Endothelial cell (in vitro differentiated cells): ENCODE data around the gene DLEC1. TPM values are rescaled to one million over a fixed set of nuclear protein-coding genes. Genes with fewer than 3 reads are reported as not detected.

Experiments
- DNase-seq: peaks from one replicate; pipeline ENCODE4 v3.0.0; 2021; ENCODE audit warnings: low spot score
- H3K27ac Mint-ChIP-seq: one replicate; pipeline ENCODE4 v1.8.0; 2021; ENCODE audit warnings: mixed read lengths, inconsistent platforms; ENCODE audit not compliant: unreplicated experiment
- H3K27me3 Mint-ChIP-seq: one replicate; pipeline ENCODE4 v1.8.0; 2021; ENCODE audit warnings: mild to moderate bottlenecking, moderate library complexity, mixed read lengths, inconsistent platforms; ENCODE audit not compliant: unreplicated experiment
- H3K36me3 Mint-ChIP-seq: one replicate; pipeline ENCODE4 v1.8.0; 2021; ENCODE audit warnings: mild to moderate bottlenecking, low read depth, mixed read lengths, inconsistent platforms; ENCODE audit not compliant: unreplicated experiment
- H3K4me1 Mint-ChIP-seq: one replicate; pipeline ENCODE4 v1.8.0; 2021; ENCODE audit warnings: mild to moderate bottlenecking, mixed read lengths, inconsistent platforms; ENCODE audit not compliant: unreplicated experiment
- H3K4me3 Mint-ChIP-seq: one replicate; pipeline ENCODE4 v1.8.0; 2021; ENCODE audit warnings: mild to moderate bottlenecking, mixed read lengths, inconsistent platforms; ENCODE audit not compliant: unreplicated experiment
- H3K9me3 Mint-ChIP-seq: one replicate; pipeline ENCODE4 v1.8.0; 2021; ENCODE audit warnings: mixed read lengths, inconsistent platforms; ENCODE audit not compliant: unreplicated experiment
- CTCF ChIP-seq: fragments of 200-600 bp; sonication (generic); IDR thresholded peaks from one replicate; pipeline ENCODE4 v1.5.0; 2021; ENCODE audit warnings: antibody characterized with exemption; ENCODE audit not compliant: unreplicated experiment
- total RNA-seq: library from RNA; stranded (reverse); fragmentation: NEBNext Ultra II Directional; extraction: Animal tissue kit (Norgen Biotek cat#: 25700); gene quantifications from one replicate; pipeline ENCODE4 v1.2.1, GENCODE V29; 2021; ENCODE audit not compliant: unreplicated experiment

DLEC1 gene
- total RNA-seq, 1 donor from 2014 or later, result 0.62 TPM

- no peak overlapping the region for H3K4me3 Mint-ChIP-seq
- peaks cover 4% of the 10 kb centered on the region for H3K36me3 Mint-ChIP-seq
- H3K27me3 Mint-ChIP-seq, result peaks cover 13% of the 10 kb centered on the region
- no peak for DNase-seq
- no peak for TF ChIP-seq CTCF
- H3K27ac Mint-ChIP-seq, result no peak overlapping the region
- peaks cover 12% of the 10 kb centered on the region for H3K4me1 Mint-ChIP-seq
- no peaks in the 10 kb centered on the region for H3K9me3 Mint-ChIP-seq
Observed at GRCh38 chr3:38043486-38043885, 4.5 kb downstream of the DLEC1 start.

GRCh38 chr3:38046027-38046426 is 7.0 kb downstream of the DLEC1 start:
- no peak for DNase-seq
- H3K27me3 Mint-ChIP-seq, result no peaks in the 10 kb centered on the region
- H3K9me3 Mint-ChIP-seq, result no peaks in the 10 kb centered on the region
- H3K36me3 Mint-ChIP-seq, result no peaks in the 10 kb centered on the region
- H3K4me3 Mint-ChIP-seq, result no peak overlapping the region
- no peaks in the 10 kb centered on the region for H3K4me1 Mint-ChIP-seq
- H3K27ac Mint-ChIP-seq, result no peak overlapping the region
- no peak for TF ChIP-seq CTCF

GRCh38 chr3:38046821-38047220 is 7.8 kb downstream of the DLEC1 start:
- H3K4me1 Mint-ChIP-seq, result no peaks in the 10 kb centered on the region
- no peak overlapping the region for H3K27ac Mint-ChIP-seq
- H3K4me3 Mint-ChIP-seq, result no peak overlapping the region
- H3K9me3 Mint-ChIP-seq, result peaks cover under 1% of the 10 kb centered on the region
- H3K27me3 Mint-ChIP-seq, result no peaks in the 10 kb centered on the region
- no peak for DNase-seq
- no peak for TF ChIP-seq CTCF
- peaks cover 6% of the 10 kb centered on the region for H3K36me3 Mint-ChIP-seq

- no peaks in the 10 kb centered on the region for H3K27me3 Mint-ChIP-seq
- TF ChIP-seq CTCF, result no peak
- H3K36me3 Mint-ChIP-seq, result peaks cover 10% of the 10 kb centered on the region
- no peaks in the 10 kb centered on the region for H3K4me1 Mint-ChIP-seq
- H3K9me3 Mint-ChIP-seq, result peaks cover 6% of the 10 kb centered on the region
- H3K4me3 Mint-ChIP-seq, result no peak overlapping the region
- no peak overlapping the region for H3K27ac Mint-ChIP-seq
- no peak for DNase-seq
Observed at GRCh38 chr3:38047896-38048295, 8.9 kb downstream of the DLEC1 start.

GRCh38 chr3:38049358-38050126 is 10.5 kb downstream of the DLEC1 start:
- Mint-ChIP-seq H3K4me3 (no peak overlapping the region), H3K36me3 (peaks cover 10% of the 10 kb centered on the region), H3K4me1 (peaks cover under 1% of the 10 kb centered on the region), H3K9me3 (peaks cover 6% of the 10 kb centered on the region), H3K27ac (no peak overlapping the region), H3K27me3 (no peaks in the 10 kb centered on the region)
- DNase-seq, result no peak
- TF ChIP-seq CTCF, result no peak
